GM12891 (cell line): ENCODE data around the gene IL2RA.
"Not testable (repeated sequence)": the region's sequence is repeated elsewhere in the genome, so short reads cannot be mapped to it uniquely, and the experiment has no call there.

Experiments used
- DNase-seq: peaks from one replicate; pipeline ENCODE4 v3.0.0; 2011; ENCODE audit warnings: low spot score; ENCODE audit not compliant: insufficient read length
- FAIRE-seq: peaks from 2 replicates; lab custom pipeline; 2011; peaks lifted over from hg19 to GRCh38; lab: Jason Lieb, UNC
- PAX5 ChIP-seq: IDR thresholded peaks from 2 replicates; pipeline ENCODE4 v1.6.1; 2011; ENCODE audit warnings: low read length, moderate library complexity, mild to moderate bottlenecking; ENCODE audit not compliant: insufficient read depth, severe bottlenecking
- POLR2A ChIP-seq: IDR thresholded peaks from 2 replicates; pipeline ENCODE4 v1.6.1; 2011; ENCODE audit warnings: low read depth, low read length, control low read depth
- POLR2AphosphoS5 ChIP-seq: IDR thresholded peaks from 2 replicates; pipeline ENCODE4 v1.6.1; 2011; ENCODE audit warnings: low read depth, low read length, control low read depth
- POU2F2 ChIP-seq: IDR thresholded peaks from 2 replicates; pipeline ENCODE4 v1.6.1; 2011; ENCODE audit warnings: low read depth, mild to moderate bottlenecking, control low read depth, low read length, moderate library complexity
- SPI1 ChIP-seq: IDR thresholded peaks from 2 replicates; pipeline ENCODE4 v1.6.1; 2011; ENCODE audit warnings: low read depth, low read length, control low read depth
- TAF1 ChIP-seq: IDR thresholded peaks from 2 replicates; pipeline ENCODE4 v1.6.1; 2011; ENCODE audit warnings: low read depth, low read length, control low read depth

The IL2RA gene

GRCh38 chr10:6006991-6007390 lies 55.2 kb downstream of the IL2RA start:
- DNase-seq (no peak), FAIRE-seq (no peak)
- TF ChIP-seq POLR2AphosphoS5 (no peak), SPI1 (no peak), POU2F2 (no peak), POLR2A (no peak), TAF1 (no peak), PAX5 (no peak)

DNA sequence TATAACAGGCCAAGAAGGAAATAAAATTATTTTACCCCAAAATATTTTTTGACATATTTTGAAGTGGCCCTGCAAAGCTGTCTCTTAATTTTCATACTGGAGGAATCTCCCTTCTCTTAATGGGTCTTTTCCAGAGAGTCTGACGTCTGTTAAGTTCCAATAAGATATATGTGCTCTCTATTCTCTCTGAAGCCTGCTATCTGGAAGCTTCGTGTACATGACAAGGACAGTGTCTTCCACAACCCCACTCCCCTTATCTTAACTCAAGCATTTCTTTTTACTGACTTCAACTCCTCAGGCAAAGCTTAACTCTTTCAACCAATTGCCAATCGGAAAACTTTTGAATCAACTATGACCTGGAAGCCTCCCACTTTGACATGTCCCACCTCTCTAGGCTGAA lies 55.6 kb downstream of the IL2RA start:
- no peak for FAIRE-seq
- TF ChIP-seq POLR2A (no peak), POU2F2 (no peak), TAF1 (no peak), PAX5 (no peak), SPI1 (no peak), POLR2AphosphoS5 (no peak)

GRCh38 chr10:6005856-6006395 lies 56.2 kb downstream of the IL2RA start:
- DNase-seq = no peak
- TF ChIP-seq POLR2AphosphoS5 = no peak
- TF ChIP-seq SPI1 = no peak
- no peak for TF ChIP-seq PAX5
- TF ChIP-seq POLR2A = no peak
- no peak for TF ChIP-seq POU2F2
- TF ChIP-seq TAF1 = no peak
- FAIRE-seq = no peak

More for the DNA sequence above, 55.6 kb downstream of the IL2RA start:
- DNase-seq = no peak

DNA sequence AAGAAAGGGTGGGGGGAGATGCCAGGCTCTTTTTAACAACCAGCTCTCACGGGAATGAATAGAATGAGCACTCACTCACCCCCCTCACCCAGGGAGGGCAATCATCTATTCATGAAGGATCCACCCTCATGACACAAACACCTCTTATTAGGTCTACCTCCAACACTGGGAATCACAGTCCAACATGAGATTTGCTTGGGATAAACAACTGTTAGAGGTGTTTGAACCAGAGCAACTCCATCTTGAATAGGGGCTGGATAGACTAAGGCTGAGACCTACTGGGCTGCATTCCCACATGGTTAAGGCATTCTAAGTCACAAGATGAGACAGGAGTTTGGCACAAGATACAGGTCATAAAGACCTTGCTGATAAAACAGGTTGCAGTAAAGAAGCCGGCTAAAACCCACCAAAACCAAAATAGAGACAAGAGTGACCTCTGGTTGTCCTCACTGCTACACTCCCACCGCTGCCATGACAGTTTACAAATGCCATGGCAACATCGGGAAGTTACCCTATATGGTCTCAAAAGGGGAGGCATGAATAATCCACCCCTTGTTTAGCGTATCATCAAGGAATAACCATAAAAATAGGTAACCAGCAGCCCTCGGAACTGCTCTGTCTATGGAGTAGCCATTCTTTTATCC lies 56.9 kb downstream of the IL2RA start:
- DNase-seq, FAIRE-seq: not testable (repeated sequence)

GRCh38 chr10:6002809-6003510 lies 59.2 kb downstream of the IL2RA start:
- DNase-seq (no peak), FAIRE-seq (peak; percentile 68)
- TF ChIP-seq POU2F2 (no peak), SPI1 (no peak), TAF1 (no peak), POLR2A (no peak), PAX5 (no peak), POLR2AphosphoS5 (no peak)

DNA sequence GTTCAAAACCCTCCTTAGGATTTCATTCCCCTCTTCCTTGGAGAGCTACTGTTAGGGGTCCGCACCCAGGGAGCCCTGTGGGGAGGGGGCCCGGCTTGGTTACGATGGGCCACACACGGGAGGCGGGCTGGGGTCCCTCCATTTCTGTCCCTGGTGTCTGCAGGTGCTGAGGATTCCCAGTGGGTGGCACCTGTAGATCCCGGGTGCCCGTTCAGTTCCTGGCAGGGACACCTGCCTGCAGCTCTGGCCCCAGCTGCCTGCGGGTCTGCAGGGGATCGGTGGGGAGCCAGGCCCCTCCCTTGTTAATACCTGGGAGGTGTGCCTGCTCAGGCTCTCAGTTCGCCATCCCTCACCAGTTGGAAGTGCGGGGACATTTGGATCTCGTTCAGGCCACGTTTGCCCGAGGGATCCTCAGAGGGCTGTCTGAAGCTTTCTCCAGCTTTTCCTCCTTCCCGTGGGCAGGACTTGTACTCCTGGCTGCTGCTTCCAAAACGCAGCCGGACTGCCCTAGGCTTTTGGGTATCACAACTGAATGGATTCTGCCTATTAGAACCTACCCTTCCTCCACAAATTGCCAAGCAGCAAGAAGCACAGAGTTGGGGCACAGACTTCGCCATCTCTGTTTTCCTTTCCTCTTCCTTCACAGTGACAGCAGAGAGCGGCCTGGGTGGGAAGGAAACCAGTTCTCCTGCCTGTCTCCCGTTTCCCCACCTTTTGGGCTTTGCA lies 62.6 kb downstream of the IL2RA start:
- no peak for DNase-seq
- FAIRE-seq = no peak
- TF ChIP-seq TAF1 (no peak), POLR2A (no peak), POU2F2 (no peak), PAX5 (no peak), POLR2AphosphoS5 (no peak), SPI1 (no peak)

- FAIRE-seq (no peak), DNase-seq (no peak)
- TF ChIP-seq TAF1 (no peak), POLR2A (no peak), POU2F2 (no peak), SPI1 (no peak)
Measured at GRCh38 chr10:5996696-5997095, 65.5 kb downstream of the IL2RA start.

- FAIRE-seq (no peak), DNase-seq (no peak)
- no peak for TF ChIP-seq TAF1
Measured at GRCh38 chr10:5992398-5992797, 69.8 kb downstream of the IL2RA start.

GRCh38 chr10:5991708-5992107 lies 70.5 kb downstream of the IL2RA start:
- TF ChIP-seq POLR2AphosphoS5 = no peak
- TF ChIP-seq PAX5 = no peak
- TF ChIP-seq POU2F2 = no peak
- no peak for TF ChIP-seq POLR2A
- no peak for TF ChIP-seq SPI1
- TF ChIP-seq TAF1 = no peak
- no peak for FAIRE-seq
- no peak for DNase-seq
